Endothelial cell of umbilical vein (primary cell): Measurements from ENCODE around the gene AAR2. TPM values are rescaled to one million over a fixed set of nuclear protein-coding genes. Genes with fewer than 3 reads are reported as not detected.

Experiments used
- BruUV-seq: library from RNA; stranded (reverse); fragments of 400-500 nt; replicated peaks from 2 replicates; lab custom pipeline; 2021; lab: Mats Ljungman, UMichigan
- CTCF ChIA-PET: fragments of 300-600, 350-600 bp; sonication (Branson Sonifier 250); formaldehyde crosslinking; loops from one replicate; lab custom pipeline; 2021; ENCODE audit warnings: antibody characterized with exemption, inconsistent platforms; lab: Charles Lee
- POLR2A ChIA-PET: fragments of 300-600, 350-600 bp; sonication (Branson Sonifier 250); formaldehyde crosslinking; loops from one replicate; lab custom pipeline; 2021; ENCODE audit warnings: antibody characterized with exemption, inconsistent platforms; lab: Charles Lee
- DNase-seq: peaks from one replicate; pipeline ENCODE4 v3.0.0-alpha.2; 2011; ENCODE audit warnings: low read depth, low spot score
- FAIRE-seq: peaks from 2 replicates; lab custom pipeline; 2011; peaks lifted over from hg19 to GRCh38; lab: Jason Lieb, UNC
- H2AFZ ChIP-seq: 2 replicates; pipeline ENCODE4 v1.6.0; 2012; ENCODE audit warnings: low read depth, low read length, control low read depth, inconsistent platforms
- H3K27ac ChIP-seq: 2 replicates; pipeline ENCODE4 v1.5.1; 2011; ENCODE audit warnings: low read depth, mild to moderate bottlenecking, control low read depth, low read length, moderate library complexity; ENCODE audit not compliant: insufficient read depth
- H3K27me3 ChIP-seq, 2 experiments: 2 replicates each; pipeline versions ENCODE4 v1.6.0 to v1.6.1; 2011; ENCODE audit warnings: low read length in 2 of 2, mixed read lengths in 1 of 2; ENCODE audit not compliant: control insufficient read depth in 2 of 2, insufficient read depth in 2 of 2
- H3K36me3 ChIP-seq, 2 experiments: 2 replicates in 1 of 2; 3 replicates in 1 of 2; pipeline ENCODE4 v1.5.1; 2011; ENCODE audit warnings: low read length in 2 of 2, mild to moderate bottlenecking in 1 of 2, moderate library complexity in 1 of 2; ENCODE audit not compliant: control insufficient read depth in 2 of 2, insufficient read depth in 2 of 2; ENCODE audit errors: extremely low read depth in 1 of 2
- H3K4me1 ChIP-seq: 3 replicates; pipeline ENCODE4 v1.5.1; 2011; ENCODE audit warnings: mild to moderate bottlenecking, low read length; ENCODE audit not compliant: control insufficient read depth, insufficient read depth; ENCODE audit errors: extremely low read depth
- H3K4me2 ChIP-seq: 2 replicates; pipeline ENCODE4 v1.6.1; 2011; ENCODE audit warnings: low read length, control low read depth, mixed read lengths; ENCODE audit not compliant: insufficient read depth
- H3K4me3 ChIP-seq, 3 experiments: fragments of 200-600 bp in 1 of 3; sonication (generic), shearing (Covaris generic) in 1 of 3; replicated peaks in 1 of 3; 2 replicates each; pipeline ENCODE4 v1.5.1; 2011 to 2016; ENCODE audit warnings: control low read depth in 3 of 3, low read length in 3 of 3, mild to moderate bottlenecking in 2 of 3, inconsistent platforms in 1 of 3, low read depth in 1 of 3, moderate library complexity in 1 of 3; ENCODE audit not compliant: insufficient read depth in 1 of 3
- H3K79me2 ChIP-seq: 2 replicates; pipeline ENCODE4 v1.6.0; 2012; ENCODE audit warnings: low read length, inconsistent platforms; ENCODE audit not compliant: control insufficient read depth, insufficient read depth
- H3K9ac ChIP-seq: replicated peaks from 2 replicates; pipeline ENCODE3; 2011; ENCODE audit warnings: low read length, control low read depth; ENCODE audit not compliant: insufficient read depth; ENCODE audit errors: extremely low read depth
- H3K9me1 ChIP-seq: replicated peaks from 3 replicates; pipeline ENCODE4 v1.6.0; 2011; ENCODE audit warnings: mild to moderate bottlenecking, low read length; ENCODE audit not compliant: control insufficient read depth, insufficient read depth; ENCODE audit errors: extremely low read depth
- H3K9me3 ChIP-seq: replicated peaks from 2 replicates; pipeline ENCODE4 v1.5.1; 2012; ENCODE audit warnings: low read length, inconsistent platforms; ENCODE audit not compliant: control insufficient read depth, insufficient read depth
- H4K20me1 ChIP-seq: replicated peaks from 2 replicates; pipeline ENCODE3; 2011; ENCODE audit warnings: mild to moderate bottlenecking, low read length; ENCODE audit not compliant: control insufficient read depth, insufficient read depth; ENCODE audit errors: extremely low read depth
- EZH2 ChIP-seq: IDR thresholded peaks from 2 replicates; pipeline ENCODE4 v1.6.1; 2012; ENCODE audit warnings: borderline replicate concordance, low read depth, mild to moderate bottlenecking, moderate library complexity, low read length, inconsistent platforms; ENCODE audit not compliant: severe bottlenecking
- FOS ChIP-seq: IDR thresholded peaks from 2 replicates; pipeline ENCODE4 v1.6.1; 2011; ENCODE audit warnings: mild to moderate bottlenecking, low read length, moderate library complexity, borderline replicate concordance; ENCODE audit not compliant: insufficient read depth
- GATA2 ChIP-seq: IDR thresholded peaks from 2 replicates; pipeline ENCODE4 v1.7.0; 2011; ENCODE audit warnings: low read depth, mild to moderate bottlenecking, moderate library complexity, mixed read lengths, low read length; ENCODE audit not compliant: insufficient read length, insufficient read depth
- JUN ChIP-seq: IDR thresholded peaks from 2 replicates; pipeline ENCODE4 v1.6.1; 2011; ENCODE audit warnings: borderline replicate concordance, low read depth; ENCODE audit not compliant: insufficient read length, insufficient read depth
- MYC ChIP-seq: IDR thresholded peaks from one replicate; pipeline ENCODE4 v1.6.1; 2011; ENCODE audit warnings: mild to moderate bottlenecking, low read depth, low read length
- POLR2A ChIP-seq: IDR thresholded peaks from 2 replicates; pipeline ENCODE4 v1.6.1; 2012; ENCODE audit warnings: low read depth, mild to moderate bottlenecking, control low read depth, low read length
- POLR2AphosphoS5 ChIP-seq: IDR thresholded peaks from 2 replicates; pipeline ENCODE4 v1.6.1; 2012; ENCODE audit warnings: low read depth, mild to moderate bottlenecking, control low read depth, low read length, moderate library complexity; ENCODE audit not compliant: insufficient read depth
- dilution Hi-C: fragments of 300-500 bp; cut with MboI; formaldehyde crosslinking; loops from one replicate; pipeline ENCODE4 v1.15.0; 2019; ENCODE audit warnings: low sequenced_read_pairs; ENCODE audit not compliant: extremely low pct_ligation_motif_present
- intact Hi-C: fragments of 100-400 bp; cut with micrococcal nuclease; formaldehyde crosslinking; loops from one replicate; pipeline ENCODE4 v1.10.0; 2022
- polyA plus RNA-seq, 4 experiments: library from polyadenylated mRNA; depleted of rRNA in 3 of 4; stranded (reverse) in 3 of 4; unstranded in 1 of 4; fragments of >200 nt; gene quantifications; 2 replicates each; pipeline versions ENCODE4 v1.2.1 to v1.2.3, GENCODE V29; 2011 to 2012; ENCODE audit warnings: missing spikeins in 1 of 4
- total RNA-seq: library from RNA; stranded (reverse); gene quantifications from 2 replicates; pipeline ENCODE4 v1.2.3, GENCODE V29; 2021
- TF ChIP-seq, protein P1 (sequence below), 2 donors: IDR thresholded peaks; 1 replicate in 1 of 2; 2 replicates in 1 of 2; pipeline ENCODE4 v1.5.1; 2011; ENCODE audit warnings: low read length in 2 of 2, mild to moderate bottlenecking in 2 of 2, moderate library complexity in 2 of 2, control low read depth in 1 of 2, inconsistent platforms in 1 of 2, low read depth in 1 of 2; ENCODE audit not compliant: insufficient read depth in 1 of 2; ENCODE audit errors: extremely low read depth in 1 of 2
- TF ChIP-seq, protein P2 (sequence below): IDR thresholded peaks from 2 replicates; pipeline ENCODE4 v1.6.1; 2011; ENCODE audit not compliant: insufficient read depth, insufficient read length

The AAR2 gene
- total and polyA plus RNA-seq, 2 donors (not counting 3 experiments of a cell fraction or from before 2014, with no cell fraction given) = 21.9 to 29.4 TPM

DNA sequence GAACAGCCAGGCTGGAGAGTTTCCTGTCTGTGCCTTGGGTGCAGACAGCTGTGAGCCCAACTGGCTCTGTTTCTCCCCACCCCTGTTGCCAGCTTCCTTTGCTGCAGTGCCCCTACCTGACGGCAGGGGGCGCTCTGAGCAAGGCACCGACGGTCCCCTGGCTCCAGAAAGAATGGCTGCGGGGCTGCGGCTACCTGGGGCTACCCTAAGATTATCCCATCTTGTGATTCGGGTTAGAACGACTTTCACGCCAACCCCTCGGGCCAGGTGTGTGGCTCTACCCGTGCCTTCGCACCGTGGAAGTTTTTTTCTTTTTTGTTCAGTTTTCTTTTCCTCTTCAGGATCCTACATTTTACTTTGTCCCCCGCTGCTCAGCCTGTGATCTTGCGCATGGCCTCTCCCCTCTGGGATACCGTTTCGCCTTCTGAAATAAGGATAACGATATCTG lies 33.4 kb upstream of the AAR2 start:
- Histone ChIP-seq H3K79me2 (no peaks in the 10 kb centered on the region), H3K4me3 (no peak overlapping the region), H2AFZ (no peak overlapping the region), H4K20me1 (no peaks in the 10 kb centered on the region), H3K4me2 (no peak overlapping the region), H3K9me3 (no peaks in the 10 kb centered on the region), H3K9ac (no peak overlapping the region), H3K27me3 (peaks cover 0 to 4% of the 10 kb centered on the region in 2 experiments), H3K9me1 (no peaks in the 10 kb centered on the region), H3K27ac (no peak overlapping the region), H3K36me3 (no peaks in the 10 kb centered on the region), H3K4me1 (no peaks in the 10 kb centered on the region)
- ChIA-PET CTCF (interaction anchor here (0.5 to 6.3 kb wide), 112 partner anchors 8 to 979 kb away, joined by 3 to 203 read pairs (median 4); partner anchors contain the start of genes AAR2 and SCAND1), POLR2A (no interaction called here)
- no TSS peak for BruUV-seq
- intact Hi-C loops = loop anchor here (1.0 to 2.0 kb wide), 2 partner anchors 196 to 236 kb away; no protein-coding TSS in a partner anchor
- dilution Hi-C loops = no loop called here
- FAIRE-seq = peak; percentile 80
- DNase-seq = peak; percentile 35
- no peak for TF ChIP-seq FOS
- no peak for TF ChIP-seq POLR2AphosphoS5
- TF ChIP-seq, protein P1, sequence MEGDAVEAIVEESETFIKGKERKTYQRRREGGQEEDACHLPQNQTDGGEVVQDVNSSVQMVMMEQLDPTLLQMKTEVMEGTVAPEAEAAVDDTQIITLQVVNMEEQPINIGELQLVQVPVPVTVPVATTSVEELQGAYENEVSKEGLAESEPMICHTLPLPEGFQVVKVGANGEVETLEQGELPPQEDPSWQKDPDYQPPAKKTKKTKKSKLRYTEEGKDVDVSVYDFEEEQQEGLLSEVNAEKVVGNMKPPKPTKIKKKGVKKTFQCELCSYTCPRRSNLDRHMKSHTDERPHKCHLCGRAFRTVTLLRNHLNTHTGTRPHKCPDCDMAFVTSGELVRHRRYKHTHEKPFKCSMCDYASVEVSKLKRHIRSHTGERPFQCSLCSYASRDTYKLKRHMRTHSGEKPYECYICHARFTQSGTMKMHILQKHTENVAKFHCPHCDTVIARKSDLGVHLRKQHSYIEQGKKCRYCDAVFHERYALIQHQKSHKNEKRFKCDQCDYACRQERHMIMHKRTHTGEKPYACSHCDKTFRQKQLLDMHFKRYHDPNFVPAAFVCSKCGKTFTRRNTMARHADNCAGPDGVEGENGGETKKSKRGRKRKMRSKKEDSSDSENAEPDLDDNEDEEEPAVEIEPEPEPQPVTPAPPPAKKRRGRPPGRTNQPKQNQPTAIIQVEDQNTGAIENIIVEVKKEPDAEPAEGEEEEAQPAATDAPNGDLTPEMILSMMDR (IDR thresholded peaks at IDR 0.05; ENCODE audit: extremely low read depth in 1 of 2, insufficient read depth in 1 of 2, low read depth in 1 of 2, low read length in 2 of 2) = peak; percentile 94 to 99
- no peak for TF ChIP-seq POLR2A
- no peak for TF ChIP-seq JUN
- TF ChIP-seq EZH2 = no peak
- TF ChIP-seq MYC = no peak
- TF ChIP-seq GATA2 = no peak
- TF ChIP-seq, protein P2, sequence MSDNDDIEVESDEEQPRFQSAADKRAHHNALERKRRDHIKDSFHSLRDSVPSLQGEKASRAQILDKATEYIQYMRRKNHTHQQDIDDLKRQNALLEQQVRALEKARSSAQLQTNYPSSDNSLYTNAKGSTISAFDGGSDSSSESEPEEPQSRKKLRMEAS = no peak
